Hepatocyte (in vitro differentiated cells): Measurements from ENCODE around the gene HOXD10. TPM values are rescaled to one million over a fixed set of nuclear protein-coding genes. Genes with fewer than 3 reads are reported as not detected.

Source experiments
- DNase-seq: peaks from one replicate; pipeline ENCODE4 v3.0.0-alpha.2; 2016; ENCODE audit warnings: low spot score
- H2AFZ ChIP-seq: fragments of 200-600 bp; sonication (generic); 2 replicates; pipeline ENCODE4 v1.6.0; 2016; ENCODE audit warnings: antibody characterized with exemption, mild to moderate bottlenecking
- H3K27ac ChIP-seq: fragments of 200-600 bp; sonication (generic); 2 replicates; pipeline ENCODE4 v1.5.1; 2016; ENCODE audit warnings: mild to moderate bottlenecking
- H3K27me3 ChIP-seq: fragments of 200-600 bp; sonication (generic); 2 replicates; pipeline ENCODE4 v1.6.1; 2016
- H3K36me3 ChIP-seq: fragments of 200-600 bp; sonication (generic); replicated peaks from 2 replicates; pipeline ENCODE4 v1.5.1; 2016; ENCODE audit warnings: low read depth; ENCODE audit not compliant: insufficient read depth
- H3K4me1 ChIP-seq: fragments of 200-600 bp; sonication (generic); 2 replicates; pipeline ENCODE4 v1.5.1; 2016; ENCODE audit warnings: mild to moderate bottlenecking, moderate library complexity; ENCODE audit not compliant: insufficient read depth
- H3K4me2 ChIP-seq: fragments of 200-600 bp; sonication (generic); 2 replicates; pipeline ENCODE4 v1.6.0; 2016
- H3K4me3 ChIP-seq: fragments of 200-600 bp; sonication (generic); 2 replicates; pipeline ENCODE4 v1.5.1; 2016; ENCODE audit warnings: mild to moderate bottlenecking
- H3K79me2 ChIP-seq: fragments of 200-600 bp; sonication (generic); 2 replicates; pipeline ENCODE4 v1.6.0; 2017; ENCODE audit warnings: mild to moderate bottlenecking
- H3K9me2 ChIP-seq: fragments of 200-600 bp; sonication (generic); replicated peaks from 2 replicates; pipeline ENCODE4 v1.6.0; 2017; ENCODE audit warnings: mild to moderate bottlenecking; ENCODE audit not compliant: insufficient read depth
- H3K9me3 ChIP-seq: fragments of 200-600 bp; sonication (generic); 2 replicates; pipeline ENCODE4 v1.5.1; 2016; ENCODE audit warnings: low read depth, mild to moderate bottlenecking
- H4K20me1 ChIP-seq: fragments of 200-600 bp; sonication (generic); 2 replicates; pipeline ENCODE4 v1.6.0; 2016; ENCODE audit warnings: mild to moderate bottlenecking; ENCODE audit not compliant: insufficient read depth, poor library complexity, severe bottlenecking
- EZH2 ChIP-seq: fragments of 200-600 bp; sonication (generic); IDR thresholded peaks from 2 replicates; pipeline ENCODE4 v1.6.1; 2016; ENCODE audit warnings: antibody characterized with exemption, mild to moderate bottlenecking, borderline replicate concordance
- EZH2phosphoT487 ChIP-seq: fragments of 200-600 bp; sonication (generic); IDR thresholded peaks from one replicate; pipeline ENCODE4 v1.6.1; 2018; ENCODE audit warnings: antibody characterized with exemption, mild to moderate bottlenecking, low read depth, moderate library complexity; ENCODE audit not compliant: unreplicated experiment, severe bottlenecking
- WGBS: methylation state at CpG from one replicate; pipeline ENCODE4 v1.1.6; 2016; ENCODE audit warnings: low lambda C conversion rate; ENCODE audit errors: missing lambda C conversion rate; 5-methylcytosine and 5-hydroxymethylcytosine counted together
- polyA plus RNA-seq: library from polyadenylated mRNA; unstranded; fragments of >200 nt; fragmentation: Nextera tagmentation; extraction: Ambion mirVana; gene quantifications from 2 replicates; pipeline ENCODE4 v1.2.1, GENCODE V29; 2016
- total RNA-seq: library from RNA; depleted of rRNA; stranded (reverse); fragments of >200 nt; gene quantifications from 2 replicates; pipeline ENCODE4 v1.2.3, GENCODE V29; 2014
- TF ChIP-seq, protein P1 (sequence below): fragments of 200-600 bp; sonication (generic); IDR thresholded peaks from 2 replicates; pipeline ENCODE4 v1.5.1; 2016; ENCODE audit warnings: antibody characterized with exemption, mild to moderate bottlenecking; ENCODE audit not compliant: poor library complexity

HOXD10 gene
- total and polyA plus RNA-seq, 2 experiments from 2014 or later: 5.1 to 8.5 TPM

DNA sequence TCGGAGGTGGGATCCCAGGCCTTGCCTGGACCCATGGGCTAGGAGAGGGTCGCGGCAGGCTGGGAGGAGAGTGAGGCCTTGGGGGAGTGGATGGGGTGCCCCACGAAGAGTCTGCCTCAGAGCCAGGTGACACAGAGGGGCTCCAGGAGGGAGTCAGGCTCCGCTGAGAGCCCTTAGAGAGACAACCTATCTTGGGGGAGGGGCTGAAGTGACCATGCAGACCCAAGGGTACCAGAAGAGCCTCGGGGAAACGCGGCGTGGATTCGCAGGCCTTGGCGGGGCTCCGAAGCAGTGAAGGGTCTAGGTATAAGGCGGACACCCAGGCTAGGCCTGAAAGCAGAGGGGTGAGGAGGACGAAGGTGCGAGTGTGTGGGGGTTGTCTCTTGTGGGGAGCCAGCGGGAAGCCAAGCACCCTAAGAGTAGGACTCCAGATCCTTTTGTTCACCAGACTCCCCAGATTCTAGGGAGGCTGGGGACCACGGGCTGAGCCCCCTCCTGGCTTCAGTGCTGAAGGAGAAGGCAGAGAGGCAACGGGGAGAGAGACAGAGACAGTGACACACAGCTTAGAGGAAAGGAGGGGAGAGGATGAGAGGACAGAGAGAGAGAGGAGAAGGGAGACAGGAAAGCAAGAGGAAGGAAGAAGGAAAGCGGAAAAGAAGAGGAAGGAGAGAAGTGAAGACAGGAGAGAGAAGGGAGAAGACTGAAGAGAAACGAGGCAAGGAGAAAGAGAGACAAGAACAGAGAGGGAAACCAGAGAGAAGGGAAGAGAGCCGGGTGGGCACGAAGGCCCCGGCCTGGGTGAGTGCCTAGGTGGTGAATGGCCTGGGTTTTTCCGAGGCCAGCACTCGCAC is 10.6 kb upstream of the HOXD10 start:
- peak overlapping the region; percentile 93 for H3K27ac ChIP-seq
- H3K4me1 ChIP-seq: no peaks in the 10 kb centered on the region
- H3K27me3 ChIP-seq: peaks cover 94% of the 10 kb centered on the region
- H2AFZ ChIP-seq: no peak overlapping the region
- H4K20me1 ChIP-seq: peaks cover 13% of the 10 kb centered on the region
- TF ChIP-seq, protein P1, sequence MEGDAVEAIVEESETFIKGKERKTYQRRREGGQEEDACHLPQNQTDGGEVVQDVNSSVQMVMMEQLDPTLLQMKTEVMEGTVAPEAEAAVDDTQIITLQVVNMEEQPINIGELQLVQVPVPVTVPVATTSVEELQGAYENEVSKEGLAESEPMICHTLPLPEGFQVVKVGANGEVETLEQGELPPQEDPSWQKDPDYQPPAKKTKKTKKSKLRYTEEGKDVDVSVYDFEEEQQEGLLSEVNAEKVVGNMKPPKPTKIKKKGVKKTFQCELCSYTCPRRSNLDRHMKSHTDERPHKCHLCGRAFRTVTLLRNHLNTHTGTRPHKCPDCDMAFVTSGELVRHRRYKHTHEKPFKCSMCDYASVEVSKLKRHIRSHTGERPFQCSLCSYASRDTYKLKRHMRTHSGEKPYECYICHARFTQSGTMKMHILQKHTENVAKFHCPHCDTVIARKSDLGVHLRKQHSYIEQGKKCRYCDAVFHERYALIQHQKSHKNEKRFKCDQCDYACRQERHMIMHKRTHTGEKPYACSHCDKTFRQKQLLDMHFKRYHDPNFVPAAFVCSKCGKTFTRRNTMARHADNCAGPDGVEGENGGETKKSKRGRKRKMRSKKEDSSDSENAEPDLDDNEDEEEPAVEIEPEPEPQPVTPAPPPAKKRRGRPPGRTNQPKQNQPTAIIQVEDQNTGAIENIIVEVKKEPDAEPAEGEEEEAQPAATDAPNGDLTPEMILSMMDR: no peak
- H3K36me3 ChIP-seq: no peaks in the 10 kb centered on the region
- H3K4me3 ChIP-seq: peak overlapping the region; percentile 70
- no peaks in the 10 kb centered on the region for H3K9me3 ChIP-seq
- H3K9me2 ChIP-seq: no peaks in the 10 kb centered on the region
- H3K79me2 ChIP-seq: peaks cover 55% of the 10 kb centered on the region
- 10% methylated on average over 24 of the region's 25 CpGs for WGBS
- no peak for DNase-seq
- peak overlapping the region; percentile 91 for H3K4me2 ChIP-seq

DNA sequence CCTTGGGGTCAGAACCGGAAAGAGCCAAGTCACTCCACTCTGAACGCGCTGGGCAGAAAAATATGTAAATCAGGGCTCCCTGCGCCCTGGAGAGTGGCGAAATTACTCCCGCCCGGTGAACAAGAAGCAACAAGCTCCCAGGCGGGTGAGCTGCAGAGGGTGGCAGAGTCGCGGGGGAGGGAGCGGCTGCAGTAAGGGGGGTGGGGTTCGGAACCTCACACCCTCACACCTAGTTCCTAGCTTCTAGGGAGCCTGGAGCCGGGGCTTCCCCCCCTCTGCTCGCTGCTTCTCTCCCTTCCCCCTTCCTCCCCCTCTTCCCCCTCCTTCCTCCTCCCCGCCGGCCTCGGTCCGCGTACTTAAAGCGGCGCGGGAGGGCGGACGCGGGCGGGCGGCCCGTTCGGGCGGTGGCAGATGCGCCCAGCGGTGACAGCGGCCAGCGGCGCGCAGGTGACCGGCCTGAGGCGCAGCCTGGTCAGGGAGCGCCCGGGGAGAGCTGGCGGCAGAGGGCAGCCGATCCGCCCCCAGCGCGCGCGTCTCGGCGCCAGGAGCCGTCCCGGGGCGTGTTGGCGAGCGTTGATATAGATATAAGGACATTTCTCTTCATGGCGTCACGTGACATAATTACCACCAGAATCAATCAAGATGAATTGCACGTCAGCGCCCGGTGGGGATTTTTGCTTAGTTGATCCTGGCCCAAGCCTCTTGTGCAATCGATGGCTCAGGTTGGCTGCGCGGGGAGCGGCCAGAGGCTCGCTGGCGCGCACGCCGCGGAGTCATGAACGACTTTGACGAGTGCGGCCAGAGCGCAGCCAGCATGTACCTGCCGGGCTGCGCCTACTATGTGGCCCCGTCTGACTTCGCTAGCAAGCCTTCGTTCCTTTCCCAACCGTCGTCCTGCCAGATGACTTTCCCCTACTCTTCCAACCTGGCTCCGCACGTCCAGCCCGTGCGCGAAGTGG is 9.7 kb upstream of the HOXD10 start, which contains the start of gene HOXD11:
HOXD11 (plus strand) TSS at position 700 of the 959 bp plus-strand sequence; CDS start at position 776, 76 bp downstream.
- Histone ChIP-seq H3K27me3 (peaks cover 94% of the 10 kb centered on the region), H3K4me1 (no peaks in the 10 kb centered on the region), H2AFZ (no peak within 1 kb of the TSS), H3K4me3 (peak within 1 kb of the TSS; percentile 70), H3K9me3 (no peaks in the 10 kb centered on the region), H3K79me2 (peaks cover 48% of the 10 kb centered on the region), H3K36me3 (no peaks in the 10 kb centered on the region), H3K4me2 (peak within 1 kb of the TSS; percentile 91), H4K20me1 (peaks cover 17% of the 10 kb centered on the region), H3K27ac (peak within 1 kb of the TSS; percentile 93), H3K9me2 (no peaks in the 10 kb centered on the region)
- TF ChIP-seq EZH2phosphoT487 (peak; percentile 50), EZH2 (no peak)
- DNase-seq: no peak
- 1% methylated on average over 75 of the region's 85 CpGs for WGBS

DNA sequence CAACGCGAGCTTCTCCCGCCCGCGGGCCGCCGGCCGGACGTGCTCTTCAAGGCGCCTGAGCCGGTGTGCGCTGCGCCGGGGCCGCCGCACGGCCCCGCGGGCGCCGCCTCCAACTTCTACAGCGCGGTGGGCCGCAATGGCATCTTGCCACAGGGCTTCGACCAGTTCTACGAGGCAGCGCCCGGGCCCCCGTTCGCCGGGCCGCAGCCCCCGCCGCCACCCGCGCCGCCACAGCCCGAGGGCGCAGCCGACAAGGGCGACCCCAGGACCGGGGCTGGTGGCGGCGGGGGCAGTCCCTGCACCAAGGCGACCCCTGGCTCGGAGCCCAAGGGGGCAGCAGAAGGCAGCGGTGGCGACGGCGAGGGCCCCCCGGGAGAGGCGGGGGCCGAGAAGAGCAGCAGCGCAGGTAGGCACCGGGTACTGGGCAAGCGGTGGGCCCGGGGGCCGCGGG is 8.8 kb upstream of the HOXD10 start:
- peaks cover 24% of the 10 kb centered on the region for H4K20me1 ChIP-seq
- no peaks in the 10 kb centered on the region for H3K9me2 ChIP-seq
- WGBS: 4% methylated on average over 22 of the region's 59 CpGs
- H3K9me3 ChIP-seq: no peaks in the 10 kb centered on the region
- no peaks in the 10 kb centered on the region for H3K36me3 ChIP-seq
- DNase-seq: no peak
- peaks cover 94% of the 10 kb centered on the region for H3K27me3 ChIP-seq
- peak overlapping the region; percentile 65 for H3K27ac ChIP-seq
- no peaks in the 10 kb centered on the region for H3K4me1 ChIP-seq
- peak overlapping the region; percentile 73 for H3K4me2 ChIP-seq
- peak overlapping the region; percentile 29 for H3K4me3 ChIP-seq
- TF ChIP-seq EZH2phosphoT487: no peak
- H2AFZ ChIP-seq: no peak overlapping the region
- peaks cover 48% of the 10 kb centered on the region for H3K79me2 ChIP-seq

DNA sequence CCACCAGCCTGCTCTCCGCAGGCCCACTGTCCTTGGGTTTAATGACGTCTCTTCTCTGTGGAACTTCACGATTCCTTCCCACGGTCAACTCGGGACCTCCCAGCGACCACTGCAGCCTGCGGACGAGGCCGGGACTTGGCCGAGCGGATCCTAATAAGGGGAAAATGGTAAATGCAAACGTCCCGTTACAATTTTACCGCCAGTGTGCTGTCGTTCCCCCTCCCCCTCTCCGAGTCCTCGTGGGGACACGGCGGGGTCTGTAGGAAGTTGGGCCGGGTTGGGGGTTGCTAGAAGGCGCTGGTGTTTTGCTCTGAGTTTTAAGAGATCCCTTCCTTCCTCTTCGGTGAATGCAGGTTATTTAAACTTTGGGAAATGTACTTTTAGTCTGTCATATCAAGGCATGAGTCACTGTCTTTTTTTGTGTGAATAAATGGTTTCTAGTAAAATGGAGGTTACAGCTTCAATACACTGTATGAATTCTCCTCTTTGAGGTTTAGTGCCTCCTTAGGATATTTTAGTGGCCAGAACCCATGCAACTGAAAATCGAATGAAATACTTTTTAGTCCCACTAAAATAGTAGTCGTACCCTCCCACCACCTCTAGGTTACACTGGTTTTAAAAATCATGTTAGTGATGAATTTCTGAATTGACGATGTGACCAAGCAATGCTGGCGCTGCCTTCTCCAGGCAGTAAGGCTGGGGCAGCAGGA is 7.2 kb upstream of the HOXD10 start:
- Histone ChIP-seq H3K27ac (peak overlapping the region; percentile 31), H2AFZ (no peak overlapping the region), H3K4me1 (no peaks in the 10 kb centered on the region), H3K4me2 (peak overlapping the region; percentile 73), H3K27me3 (peaks cover 94% of the 10 kb centered on the region), H4K20me1 (peaks cover 40% of the 10 kb centered on the region), H3K4me3 (peak overlapping the region; percentile 29), H3K79me2 (peaks cover 58% of the 10 kb centered on the region), H3K36me3 (no peaks in the 10 kb centered on the region), H3K9me2 (no peaks in the 10 kb centered on the region), H3K9me3 (peaks cover 3% of the 10 kb centered on the region)
- no peak for DNase-seq
- peak; percentile 53 for TF ChIP-seq EZH2phosphoT487
- TF ChIP-seq EZH2: peak; percentile 86
- TF ChIP-seq, protein P1: no peak
- WGBS: 12% methylated on average over 26 of the region's 26 CpGs
